ENCODE data around the gene SLC7A11.
A peak's percentile ranks its signal among the peaks of the same experiment; 100 is the strongest.

SLC7A11 gene

GRCh38 chr4:138242076-138242833 lies at the start of gene SLC7A11:
SLC7A11 (minus strand) TSS chr4:138242349; CDS start chr4:138242069, 280 bp downstream.
- peak within 1 kb of the TSS; percentile 26 for H3K27ac ChIP-seq (ENCODE audit: low read depth, low read length)

GRCh38 chr4:138291431-138291830 lies 49.3 kb upstream of the SLC7A11 start:
- no peak overlapping the region for H3K4me3 ChIP-seq (ENCODE audit: low read depth in 1 of 2, low read length in 2 of 2)
- H3K27ac ChIP-seq (ENCODE audit: low read depth, low read length): no peak overlapping the region
- H3K4me1 ChIP-seq (ENCODE audit: control insufficient read depth in 1 of 2, insufficient read depth in 2 of 2, low read length in 2 of 2): no peaks in the 10 kb centered on the region
- no peaks in the 10 kb centered on the region for H3K36me3 ChIP-seq (ENCODE audit: control insufficient read depth in 1 of 2, insufficient read depth in 2 of 2, low read length in 2 of 2)
- no peak overlapping the region for H3K9ac ChIP-seq (ENCODE audit: low read depth in 1 of 2, low read length in 2 of 2)
- no peaks in the 10 kb centered on the region for H3K27me3 ChIP-seq (ENCODE audit: control insufficient read depth in 1 of 2, insufficient read depth in 2 of 2, low read length in 2 of 2)
- no peaks in the 10 kb centered on the region for H3K9me3 ChIP-seq (ENCODE audit: control insufficient read depth in 1 of 2, low read length in 2 of 2)

More at GRCh38 chr4:138242076-138242833, at the start of gene SLC7A11:
- Histone ChIP-seq H3K36me3 (ENCODE audit: control insufficient read depth in 1 of 2, insufficient read depth in 2 of 2, low read length in 2 of 2) (no peaks in the 10 kb centered on the region), H3K27me3 (ENCODE audit: control insufficient read depth in 1 of 2, insufficient read depth in 2 of 2, low read length in 2 of 2) (no peaks in the 10 kb centered on the region), H3K4me1 (ENCODE audit: control insufficient read depth in 1 of 2, insufficient read depth in 2 of 2, low read length in 2 of 2) (peaks cover 4% of the 10 kb centered on the region in 2 donors), H3K9ac (ENCODE audit: low read depth in 1 of 2, low read length in 2 of 2) (peak within 1 kb of the TSS; percentile 61 to 77), H3K4me3 (ENCODE audit: low read depth in 1 of 2, low read length in 2 of 2) (peak within 1 kb of the TSS; percentile 74 to 81), H3K9me3 (ENCODE audit: control insufficient read depth in 1 of 2, low read length in 2 of 2) (no peaks in the 10 kb centered on the region)

- H3K4me3 ChIP-seq (ENCODE audit: low read depth in 1 of 2, low read length in 2 of 2): no peak overlapping the region
- H3K27ac ChIP-seq (ENCODE audit: low read depth, low read length): no peak overlapping the region
- no peaks in the 10 kb centered on the region for H3K9me3 ChIP-seq (ENCODE audit: control insufficient read depth in 1 of 2, low read length in 2 of 2)
- no peaks in the 10 kb centered on the region for H3K27me3 ChIP-seq (ENCODE audit: control insufficient read depth in 1 of 2, insufficient read depth in 2 of 2, low read length in 2 of 2)
- H3K9ac ChIP-seq (ENCODE audit: low read depth in 1 of 2, low read length in 2 of 2): no peak overlapping the region
- H3K36me3 ChIP-seq (ENCODE audit: control insufficient read depth in 1 of 2, insufficient read depth in 2 of 2, low read length in 2 of 2): no peaks in the 10 kb centered on the region
- H3K4me1 ChIP-seq (ENCODE audit: control insufficient read depth in 1 of 2, insufficient read depth in 2 of 2, low read length in 2 of 2): no peaks in the 10 kb centered on the region
These were observed 48.7 kb upstream of the SLC7A11 start for GRCh38 chr4:138290805-138291204.

- Histone ChIP-seq H3K27ac (ENCODE audit: low read depth, low read length) (no peak overlapping the region), H3K4me3 (ENCODE audit: low read depth in 1 of 2, low read length in 2 of 2) (no peak overlapping the region), H3K4me1 (ENCODE audit: control insufficient read depth in 1 of 2, insufficient read depth in 2 of 2, low read length in 2 of 2) (no peaks in the 10 kb centered on the region), H3K9ac (ENCODE audit: low read depth in 1 of 2, low read length in 2 of 2) (no peak overlapping the region), H3K36me3 (ENCODE audit: control insufficient read depth in 1 of 2, insufficient read depth in 2 of 2, low read length in 2 of 2) (no peaks in the 10 kb centered on the region), H3K27me3 (ENCODE audit: control insufficient read depth in 1 of 2, insufficient read depth in 2 of 2, low read length in 2 of 2) (no peaks in the 10 kb centered on the region), H3K9me3 (ENCODE audit: control insufficient read depth in 1 of 2, low read length in 2 of 2) (no peaks in the 10 kb centered on the region)
These were observed 37.1 kb upstream of the SLC7A11 start for GRCh38 chr4:138279286-138279685.

GRCh38 chr4:138277133-138277532 lies 35.0 kb upstream of the SLC7A11 start:
- Histone ChIP-seq H3K4me3 (ENCODE audit: low read depth in 1 of 2, low read length in 2 of 2) (no peak overlapping the region), H3K36me3 (ENCODE audit: control insufficient read depth in 1 of 2, insufficient read depth in 2 of 2, low read length in 2 of 2) (no peaks in the 10 kb centered on the region), H3K4me1 (ENCODE audit: control insufficient read depth in 1 of 2, insufficient read depth in 2 of 2, low read length in 2 of 2) (no peaks in the 10 kb centered on the region), H3K27ac (ENCODE audit: low read depth, low read length) (no peak overlapping the region), H3K9me3 (ENCODE audit: control insufficient read depth in 1 of 2, low read length in 2 of 2) (no peaks in the 10 kb centered on the region), H3K9ac (ENCODE audit: low read depth in 1 of 2, low read length in 2 of 2) (no peak overlapping the region), H3K27me3 (ENCODE audit: control insufficient read depth in 1 of 2, insufficient read depth in 2 of 2, low read length in 2 of 2) (no peaks in the 10 kb centered on the region)

GRCh38 chr4:138275963-138276621 lies 33.9 kb upstream of the SLC7A11 start:
- H3K9me3 ChIP-seq (ENCODE audit: control insufficient read depth in 1 of 2, low read length in 2 of 2): no peaks in the 10 kb centered on the region
- no peaks in the 10 kb centered on the region for H3K4me1 ChIP-seq (ENCODE audit: control insufficient read depth in 1 of 2, insufficient read depth in 2 of 2, low read length in 2 of 2)
- no peaks in the 10 kb centered on the region for H3K27me3 ChIP-seq (ENCODE audit: control insufficient read depth in 1 of 2, insufficient read depth in 2 of 2, low read length in 2 of 2)
- H3K36me3 ChIP-seq (ENCODE audit: control insufficient read depth in 1 of 2, insufficient read depth in 2 of 2, low read length in 2 of 2): no peaks in the 10 kb centered on the region
- no peak overlapping the region for H3K9ac ChIP-seq (ENCODE audit: low read depth in 1 of 2, low read length in 2 of 2)
- H3K4me3 ChIP-seq (ENCODE audit: low read depth in 1 of 2, low read length in 2 of 2): no peak overlapping the region
- H3K27ac ChIP-seq (ENCODE audit: low read depth, low read length): no peak overlapping the region

- Histone ChIP-seq H3K36me3 (ENCODE audit: control insufficient read depth in 1 of 2, insufficient read depth in 2 of 2, low read length in 2 of 2) (no peaks in the 10 kb centered on the region), H3K9ac (ENCODE audit: low read depth in 1 of 2, low read length in 2 of 2) (no peak overlapping the region), H3K27me3 (ENCODE audit: control insufficient read depth in 1 of 2, insufficient read depth in 2 of 2, low read length in 2 of 2) (no peaks in the 10 kb centered on the region), H3K9me3 (ENCODE audit: control insufficient read depth in 1 of 2, low read length in 2 of 2) (no peaks in the 10 kb centered on the region), H3K27ac (ENCODE audit: low read depth, low read length) (no peak overlapping the region), H3K4me3 (ENCODE audit: low read depth in 1 of 2, low read length in 2 of 2) (no peak overlapping the region), H3K4me1 (ENCODE audit: control insufficient read depth in 1 of 2, insufficient read depth in 2 of 2, low read length in 2 of 2) (no peaks in the 10 kb centered on the region)
These were observed 33.1 kb upstream of the SLC7A11 start for GRCh38 chr4:138275216-138275615.

GRCh38 chr4:138269175-138269574 lies 27.0 kb upstream of the SLC7A11 start:
- Histone ChIP-seq H3K27me3 (ENCODE audit: control insufficient read depth in 1 of 2, insufficient read depth in 2 of 2, low read length in 2 of 2) (no peaks in the 10 kb centered on the region), H3K36me3 (ENCODE audit: control insufficient read depth in 1 of 2, insufficient read depth in 2 of 2, low read length in 2 of 2) (no peaks in the 10 kb centered on the region), H3K9me3 (ENCODE audit: control insufficient read depth in 1 of 2, low read length in 2 of 2) (no peaks in the 10 kb centered on the region)

GRCh38 chr4:138267835-138268234 lies 25.7 kb upstream of the SLC7A11 start:
- peaks cover 3 to 12% of the 10 kb centered on the region in 2 donors for H3K4me1 ChIP-seq (ENCODE audit: control insufficient read depth in 1 of 2, insufficient read depth in 2 of 2, low read length in 2 of 2)
- no peak overlapping the region for H3K27ac ChIP-seq (ENCODE audit: low read depth, low read length)
- H3K27me3 ChIP-seq (ENCODE audit: control insufficient read depth in 1 of 2, insufficient read depth in 2 of 2, low read length in 2 of 2): no peaks in the 10 kb centered on the region
- no peak overlapping the region for H3K9ac ChIP-seq (ENCODE audit: low read depth in 1 of 2, low read length in 2 of 2)
- H3K36me3 ChIP-seq (ENCODE audit: control insufficient read depth in 1 of 2, insufficient read depth in 2 of 2, low read length in 2 of 2): no peaks in the 10 kb centered on the region
- H3K4me3 ChIP-seq (ENCODE audit: low read depth in 1 of 2, low read length in 2 of 2): no peak overlapping the region
- no peaks in the 10 kb centered on the region for H3K9me3 ChIP-seq (ENCODE audit: control insufficient read depth in 1 of 2, low read length in 2 of 2)

More at GRCh38 chr4:138269175-138269574, 27.0 kb upstream of the SLC7A11 start:
- Histone ChIP-seq H3K27ac (ENCODE audit: low read depth, low read length) (no peak overlapping the region), H3K9ac (ENCODE audit: low read depth in 1 of 2, low read length in 2 of 2) (no peak overlapping the region), H3K4me1 (ENCODE audit: control insufficient read depth in 1 of 2, insufficient read depth in 2 of 2, low read length in 2 of 2) (no peaks in the 10 kb centered on the region), H3K4me3 (ENCODE audit: low read depth in 1 of 2, low read length in 2 of 2) (no peak overlapping the region)

GRCh38 chr4:138266948-138267347 lies 24.8 kb upstream of the SLC7A11 start:
- H3K27ac ChIP-seq (ENCODE audit: low read depth, low read length): no peak overlapping the region
- H3K9me3 ChIP-seq (ENCODE audit: control insufficient read depth in 1 of 2, low read length in 2 of 2): no peaks in the 10 kb centered on the region

More at GRCh38 chr4:138266948-138267347, 24.8 kb upstream of the SLC7A11 start:
- Histone ChIP-seq H3K4me3 (ENCODE audit: low read depth in 1 of 2, low read length in 2 of 2) (no peak overlapping the region), H3K4me1 (ENCODE audit: control insufficient read depth in 1 of 2, insufficient read depth in 2 of 2, low read length in 2 of 2) (peaks cover 5 to 20% of the 10 kb centered on the region in 2 donors), H3K27me3 (ENCODE audit: control insufficient read depth in 1 of 2, insufficient read depth in 2 of 2, low read length in 2 of 2) (no peaks in the 10 kb centered on the region), H3K9ac (ENCODE audit: low read depth in 1 of 2, low read length in 2 of 2) (no peak overlapping the region), H3K36me3 (ENCODE audit: control insufficient read depth in 1 of 2, insufficient read depth in 2 of 2, low read length in 2 of 2) (no peaks in the 10 kb centered on the region)
